8988T (cell line): ENCODE results near the gene FOXRED2.

Experiments used
- DNase-seq: peaks from one replicate; pipeline ENCODE4 v3.0.0; 2011

Gene FOXRED2

DNA sequence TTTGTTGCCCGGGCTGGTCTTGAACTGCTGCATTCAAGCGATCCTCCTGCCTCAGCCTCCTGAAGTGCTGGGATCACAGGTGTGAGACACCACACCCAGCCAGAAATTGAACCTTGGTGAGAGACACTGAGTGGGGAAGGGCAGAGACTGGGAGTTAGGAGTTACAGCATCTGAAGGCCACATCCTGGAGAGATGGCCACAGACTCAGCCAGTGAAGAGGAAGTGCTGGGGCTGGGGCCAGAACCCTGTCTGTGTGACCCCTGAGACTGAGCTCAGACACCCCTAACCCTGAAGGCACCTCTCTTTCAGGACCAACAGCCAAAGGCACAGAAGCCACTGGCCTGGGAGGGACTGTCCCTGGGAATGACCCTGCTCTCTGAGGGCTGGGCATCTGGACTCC is 59.2 kb downstream of the FOXRED2 start:
- DNase-seq = no peak

GRCh38 chr22:36445158-36445668 is 61.6 kb downstream of the FOXRED2 start:
- DNase-seq = no peak

DNA sequence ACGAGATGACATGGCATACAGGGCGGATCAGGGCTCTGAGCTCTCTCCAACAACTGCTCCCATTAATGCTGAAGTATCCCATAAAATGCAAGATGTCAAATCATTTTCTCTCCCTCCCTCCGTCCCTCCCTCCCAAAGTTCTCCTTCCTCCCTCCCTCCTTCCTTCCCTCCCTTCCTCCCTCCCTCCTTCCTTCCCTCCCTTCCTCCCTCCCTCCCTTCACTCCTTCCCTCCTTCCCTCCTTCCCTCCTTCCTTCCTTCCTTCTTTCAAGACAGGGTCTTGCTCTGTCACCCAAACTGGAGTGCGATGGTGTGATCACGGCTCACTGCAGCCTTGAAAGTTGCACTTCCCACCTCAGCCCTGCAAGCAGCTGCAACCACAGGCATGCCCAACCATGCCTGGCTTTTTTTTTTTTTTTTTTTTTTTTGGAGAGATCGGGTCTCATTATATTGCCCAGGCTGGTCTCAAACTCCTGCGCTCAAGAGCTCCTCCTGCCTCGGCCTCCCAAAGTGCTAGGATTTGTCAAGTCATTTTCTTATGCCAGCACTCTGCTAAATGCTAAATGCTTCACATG is 63.6 kb downstream of the FOXRED2 start:
- DNase-seq = no peak

DNA sequence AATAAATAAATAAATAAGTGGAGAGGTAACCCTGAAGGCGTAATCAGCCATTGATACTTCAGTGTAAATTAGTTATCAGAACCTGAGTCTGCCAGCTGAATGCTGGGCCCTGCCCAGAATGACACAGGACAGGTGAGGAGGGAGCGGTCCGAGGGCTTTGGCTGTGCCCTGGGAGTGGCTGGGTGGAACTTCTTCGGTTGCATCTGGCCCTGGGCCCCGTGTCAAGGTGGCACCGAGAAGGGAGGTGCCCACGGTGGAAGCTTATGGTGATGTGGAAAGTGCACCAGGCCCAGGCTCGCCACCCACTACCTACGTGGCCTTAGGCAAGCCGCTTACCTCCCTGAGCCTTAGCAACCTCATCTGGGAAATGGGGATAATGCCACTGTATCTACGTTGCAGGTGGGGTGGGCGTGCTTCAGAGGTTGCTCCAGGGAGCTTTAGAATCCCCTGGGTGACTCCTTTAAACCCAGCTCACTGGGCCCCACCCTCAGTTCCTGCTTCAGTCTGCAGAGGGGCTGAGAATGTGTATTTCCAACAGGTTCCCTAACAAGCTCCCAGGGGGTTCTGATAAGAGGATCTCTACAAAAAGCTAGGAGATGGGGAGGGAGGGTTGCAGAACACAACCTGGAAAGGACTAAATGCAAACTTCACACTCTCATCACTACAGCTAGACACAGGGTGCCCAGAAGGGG is 64.2 kb downstream of the FOXRED2 start:
- DNase-seq = no peak

DNA sequence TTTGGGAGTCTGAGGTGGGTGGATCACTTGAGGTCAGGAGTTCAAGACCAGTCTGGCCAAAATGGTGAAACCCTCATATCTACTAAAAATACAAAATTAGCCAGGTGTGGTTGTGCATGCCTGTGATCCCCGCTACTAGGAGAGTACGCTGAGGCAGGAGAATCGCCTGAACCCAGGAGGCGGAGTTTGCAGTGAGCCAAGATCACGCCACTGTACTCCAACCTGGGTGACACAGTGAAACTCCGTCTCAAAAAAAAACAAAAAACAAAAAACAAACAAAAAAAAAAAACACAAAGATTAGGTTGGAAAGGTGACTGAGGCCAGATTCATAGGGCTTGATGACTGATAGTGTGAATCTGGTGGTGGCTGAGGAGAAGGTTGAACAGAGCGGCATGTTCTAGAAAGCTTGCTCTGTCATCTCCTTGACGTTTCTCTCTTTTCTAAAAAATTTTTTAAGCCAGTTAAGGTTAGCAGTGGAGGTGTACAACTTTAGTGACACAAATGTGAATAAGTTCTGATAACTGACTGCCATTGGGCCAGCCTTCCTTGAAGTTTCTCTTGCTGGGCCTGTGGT is 66.3 kb downstream of the FOXRED2 start:
- DNase-seq = no peak

DNA sequence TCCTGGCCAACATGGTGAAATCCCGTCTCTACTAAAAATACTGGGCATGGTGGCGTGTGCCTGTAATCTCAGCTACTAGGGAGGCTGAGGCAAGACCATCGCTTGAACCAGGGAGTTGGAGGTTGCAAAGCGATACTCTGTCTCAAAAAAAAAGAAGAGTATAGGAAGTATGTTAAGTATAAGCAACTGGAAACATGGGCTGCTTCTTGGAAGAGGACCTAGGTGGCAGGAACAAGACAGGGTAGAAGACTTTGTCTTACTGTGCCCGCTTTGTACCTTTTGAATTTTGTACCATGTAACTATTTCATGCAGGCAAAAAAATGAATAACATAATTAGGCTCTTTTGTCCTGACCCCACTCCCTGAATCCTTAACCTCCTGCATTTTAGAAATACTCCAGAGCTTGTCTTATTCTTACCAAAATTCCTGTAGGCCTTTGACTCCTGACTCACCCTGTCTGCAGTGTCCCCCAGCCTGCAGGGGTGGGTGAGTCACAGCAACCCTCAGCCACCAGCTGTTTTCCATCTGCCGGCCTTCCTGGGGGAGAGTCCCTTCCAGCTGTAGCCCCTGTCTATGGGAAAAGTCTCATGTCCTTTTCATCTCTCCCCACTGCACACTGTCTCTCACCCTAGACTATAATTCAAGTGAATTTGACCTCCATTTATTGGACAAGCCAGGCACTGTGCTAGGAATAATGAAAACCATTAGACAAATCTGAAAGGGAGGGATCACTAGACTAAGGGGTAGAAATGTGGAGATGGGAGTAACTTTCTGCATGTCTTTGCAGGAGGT is 67.2 kb downstream of the FOXRED2 start:
- peak; percentile 68 for DNase-seq
